Measurements from ENCODE around the gene UBA1. TPM values are rescaled to one million over a fixed set of nuclear protein-coding genes. Genes with fewer than 3 reads are reported as not detected.

Gene UBA1
- polyA plus RNA-seq, 1 donor (not counting 4 experiments of a cell fraction or from before 2014, with no cell fraction given), result 236 TPM

DNA sequence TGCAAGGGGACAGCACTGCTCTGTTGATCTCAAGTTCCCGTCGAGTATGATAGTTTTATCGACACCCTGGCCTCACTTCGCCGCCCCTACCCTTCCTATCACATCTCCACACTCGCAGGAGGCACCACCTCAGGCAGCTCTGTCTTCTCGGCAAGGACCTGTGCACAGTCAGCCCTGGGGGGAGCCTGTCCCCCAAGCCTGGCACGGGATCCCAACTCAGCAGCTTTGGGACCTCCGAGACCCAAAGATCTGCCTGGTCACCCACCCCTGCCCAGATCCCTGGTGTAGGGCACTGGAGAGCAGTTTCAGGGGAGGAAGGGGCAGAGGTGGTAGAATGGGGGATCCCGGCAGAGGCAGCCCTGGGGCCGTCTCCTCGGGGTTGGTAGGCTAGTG, 18.0 kb upstream of the UBA1 start:
- Histone ChIP-seq H3K27ac (ENCODE audit: control insufficient read depth, insufficient read depth, low read length) (no peak overlapping the region), H2AFZ (ENCODE audit: control insufficient read depth, low read length) (no peak overlapping the region), H3K9ac (ENCODE audit: control insufficient read depth, extremely low read depth, insufficient read depth, low read length) (no peak overlapping the region), H3K36me3 (ENCODE audit: control insufficient read depth in 2 of 2, extremely low read depth in 1 of 2, insufficient read depth in 2 of 2, low read length in 2 of 2) (peaks cover 3 to 12% of the 10 kb centered on the region in 2 experiments), H4K20me1 (ENCODE audit: control insufficient read depth, extremely low read depth, insufficient read depth, low read length) (no peaks in the 10 kb centered on the region), H3K4me1 (ENCODE audit: control insufficient read depth, extremely low read depth, insufficient read depth, low read length) (peaks cover 16% of the 10 kb centered on the region), H3K9me3 (ENCODE audit: control insufficient read depth, low read depth, low read length) (no peaks in the 10 kb centered on the region), H3K4me2 (ENCODE audit: control insufficient read depth, extremely low read depth, insufficient read depth, low read depth, low read length) (no peak overlapping the region), H3K27me3 (ENCODE audit: control insufficient read depth, extremely low read depth, insufficient read depth, low read length) (no peaks in the 10 kb centered on the region), H3K9me1 (ENCODE audit: control insufficient read depth, extremely low read depth, insufficient read depth, low read length) (no peaks in the 10 kb centered on the region), H3K79me2 (ENCODE audit: control insufficient read depth, insufficient read depth, low read length) (no peaks in the 10 kb centered on the region), H3K4me3 (ENCODE audit: control insufficient read depth in 2 of 3, extremely low read depth in 1 of 3, insufficient read depth in 2 of 3, low read depth in 1 of 3, low read length in 3 of 3) (no peak overlapping the region)
- DNase-seq (ENCODE audit: low read depth, low spot score) (no peak), FAIRE-seq (no peak)
- TF ChIP-seq, protein P1, sequence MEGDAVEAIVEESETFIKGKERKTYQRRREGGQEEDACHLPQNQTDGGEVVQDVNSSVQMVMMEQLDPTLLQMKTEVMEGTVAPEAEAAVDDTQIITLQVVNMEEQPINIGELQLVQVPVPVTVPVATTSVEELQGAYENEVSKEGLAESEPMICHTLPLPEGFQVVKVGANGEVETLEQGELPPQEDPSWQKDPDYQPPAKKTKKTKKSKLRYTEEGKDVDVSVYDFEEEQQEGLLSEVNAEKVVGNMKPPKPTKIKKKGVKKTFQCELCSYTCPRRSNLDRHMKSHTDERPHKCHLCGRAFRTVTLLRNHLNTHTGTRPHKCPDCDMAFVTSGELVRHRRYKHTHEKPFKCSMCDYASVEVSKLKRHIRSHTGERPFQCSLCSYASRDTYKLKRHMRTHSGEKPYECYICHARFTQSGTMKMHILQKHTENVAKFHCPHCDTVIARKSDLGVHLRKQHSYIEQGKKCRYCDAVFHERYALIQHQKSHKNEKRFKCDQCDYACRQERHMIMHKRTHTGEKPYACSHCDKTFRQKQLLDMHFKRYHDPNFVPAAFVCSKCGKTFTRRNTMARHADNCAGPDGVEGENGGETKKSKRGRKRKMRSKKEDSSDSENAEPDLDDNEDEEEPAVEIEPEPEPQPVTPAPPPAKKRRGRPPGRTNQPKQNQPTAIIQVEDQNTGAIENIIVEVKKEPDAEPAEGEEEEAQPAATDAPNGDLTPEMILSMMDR (optimal IDR thresholded peaks at IDR 0.05 in 1 of 3, IDR thresholded peaks at IDR 0.05 in 1 of 3, conservative IDR thresholded peaks at IDR 0.05 in 1 of 3; ENCODE audit: extremely low read depth in 1 of 3, insufficient read depth in 2 of 3, low read length in 3 of 3), result no peak
- no peak for TF ChIP-seq EZH2 (IDR thresholded peaks at IDR 0.05; ENCODE audit: low read length)
- dilution Hi-C loops (cut with MboI; ENCODE audit: extremely low pct_ligation_motif_present, low sequenced_read_pairs), result no loop called here

DNA sequence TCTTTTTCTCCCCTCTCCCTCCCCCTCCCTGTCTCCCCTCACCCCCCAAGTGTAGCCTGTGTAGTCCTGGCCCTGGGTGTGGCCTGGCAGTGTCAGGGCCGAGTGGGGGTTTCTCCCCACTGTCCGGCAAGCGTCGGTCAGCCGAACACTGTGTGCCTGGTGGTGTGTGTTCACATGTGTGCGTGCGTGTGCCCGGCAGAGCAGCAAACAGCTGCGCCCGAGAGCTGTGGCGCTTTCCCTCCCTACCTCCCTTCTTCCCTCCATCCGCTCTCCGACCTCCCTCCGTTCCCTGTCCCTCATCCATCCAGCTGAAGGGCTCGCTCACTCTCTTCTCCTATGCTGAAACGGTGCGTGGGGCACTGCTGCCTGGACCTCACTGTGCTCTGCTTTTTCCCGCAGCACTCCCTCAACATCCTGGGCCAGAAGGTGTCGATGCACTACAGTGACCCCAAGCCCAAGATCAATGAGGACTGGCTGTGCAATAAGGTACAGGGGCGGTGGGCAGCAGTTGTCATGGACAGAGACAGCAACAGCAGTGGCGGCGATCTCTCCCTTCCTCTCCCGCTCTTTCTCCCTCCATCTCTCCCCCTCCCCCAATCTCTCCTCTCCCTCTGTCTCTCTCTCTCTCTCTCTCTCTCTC, 17.4 kb upstream of the UBA1 start:
- Histone ChIP-seq H3K27ac (ENCODE audit: control insufficient read depth, insufficient read depth, low read length) (no peak overlapping the region), H3K79me2 (ENCODE audit: control insufficient read depth, insufficient read depth, low read length) (no peaks in the 10 kb centered on the region), H3K36me3 (ENCODE audit: control insufficient read depth in 2 of 2, extremely low read depth in 1 of 2, insufficient read depth in 2 of 2, low read length in 2 of 2) (peaks cover 4 to 13% of the 10 kb centered on the region in 2 experiments), H3K9ac (ENCODE audit: control insufficient read depth, extremely low read depth, insufficient read depth, low read length) (no peak overlapping the region), H3K4me2 (ENCODE audit: control insufficient read depth, extremely low read depth, insufficient read depth, low read depth, low read length) (no peak overlapping the region), H3K27me3 (ENCODE audit: control insufficient read depth, extremely low read depth, insufficient read depth, low read length) (no peaks in the 10 kb centered on the region), H2AFZ (ENCODE audit: control insufficient read depth, low read length) (no peak overlapping the region), H3K4me3 (ENCODE audit: control insufficient read depth in 2 of 3, extremely low read depth in 1 of 3, insufficient read depth in 2 of 3, low read depth in 1 of 3, low read length in 3 of 3) (no peak overlapping the region), H4K20me1 (ENCODE audit: control insufficient read depth, extremely low read depth, insufficient read depth, low read length) (no peaks in the 10 kb centered on the region), H3K9me3 (ENCODE audit: control insufficient read depth, low read depth, low read length) (no peaks in the 10 kb centered on the region), H3K9me1 (ENCODE audit: control insufficient read depth, extremely low read depth, insufficient read depth, low read length) (no peaks in the 10 kb centered on the region), H3K4me1 (ENCODE audit: control insufficient read depth, extremely low read depth, insufficient read depth, low read length) (peaks cover 16% of the 10 kb centered on the region)
- DNase-seq (ENCODE audit: low read depth, low spot score), result no peak
- no peak for FAIRE-seq
- dilution Hi-C loops (cut with MboI; ENCODE audit: extremely low pct_ligation_motif_present, low sequenced_read_pairs), result no loop called here
- no peak for TF ChIP-seq EZH2 (IDR thresholded peaks at IDR 0.05; ENCODE audit: low read length)
- TF ChIP-seq, protein P1 (optimal IDR thresholded peaks at IDR 0.05 in 1 of 3, IDR thresholded peaks at IDR 0.05 in 1 of 3, conservative IDR thresholded peaks at IDR 0.05 in 1 of 3; ENCODE audit: extremely low read depth in 1 of 3, insufficient read depth in 2 of 3, low read length in 3 of 3), result no peak
